Nephron progenitor cell (in vitro differentiated cells): ENCODE results near the gene CACNG5.

Experiments used
- DNase-seq: peaks from one replicate; pipeline ENCODE4 v3.0.0; 2021
- H3K27ac Mint-ChIP-seq: 2 replicates; pipeline ENCODE4 v1.8.0; 2021; ENCODE audit warnings: mild to moderate bottlenecking, moderate library complexity, mixed read lengths
- H3K27me3 Mint-ChIP-seq: 2 replicates; pipeline ENCODE4 v1.8.0; 2021; ENCODE audit warnings: mild to moderate bottlenecking, low read depth, mixed read lengths; ENCODE audit not compliant: poor library complexity
- H3K36me3 Mint-ChIP-seq: 2 replicates; pipeline ENCODE4 v1.8.0; 2021; ENCODE audit warnings: low read depth, mixed read lengths
- H3K4me1 Mint-ChIP-seq: 2 replicates; pipeline ENCODE4 v1.8.0; 2021; ENCODE audit warnings: mixed read lengths
- H3K4me3 Mint-ChIP-seq: 2 replicates; pipeline ENCODE4 v1.8.0; 2021; ENCODE audit warnings: mild to moderate bottlenecking, moderate library complexity, mixed read lengths
- H3K9me3 Mint-ChIP-seq: 2 replicates; pipeline ENCODE4 v1.8.0; 2021; ENCODE audit warnings: mild to moderate bottlenecking, moderate library complexity, mixed read lengths
- CTCF ChIP-seq: fragments of 200-600 bp; sonication (generic); IDR thresholded peaks from 2 replicates; pipeline ENCODE4 v1.5.0; 2021; ENCODE audit warnings: antibody characterized with exemption

The CACNG5 gene

GRCh38 chr17:66805567-66805966, 29.4 kb upstream of the CACNG5 start:
- TF ChIP-seq CTCF, result no peak
- no peak for DNase-seq
- Mint-ChIP-seq H3K36me3 (no peaks in the 10 kb centered on the region), H3K4me1 (peaks cover 51% of the 10 kb centered on the region), H3K4me3 (no peak overlapping the region), H3K9me3 (no peaks in the 10 kb centered on the region), H3K27me3 (peaks cover 6% of the 10 kb centered on the region), H3K27ac (no peak overlapping the region)

DNA sequence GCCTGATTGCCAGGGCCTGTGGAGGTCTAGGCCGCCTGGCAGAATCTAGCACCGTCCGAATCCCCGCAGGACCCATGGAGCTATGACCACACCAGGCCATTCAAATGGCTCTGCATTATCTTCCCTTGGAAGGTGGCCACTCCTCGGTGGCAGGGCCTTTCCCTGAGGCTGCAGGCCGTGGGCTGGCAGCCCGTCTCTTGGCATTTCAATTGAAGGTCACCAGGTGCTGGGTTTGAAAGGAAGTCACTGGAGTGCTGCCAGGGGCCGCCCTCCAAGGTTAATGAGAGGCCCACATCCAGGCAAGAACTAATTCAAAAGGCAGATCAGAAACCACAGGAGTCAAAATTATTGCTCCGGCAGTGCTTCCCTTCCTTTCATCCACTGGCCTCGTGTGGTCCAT, 27.7 kb upstream of the CACNG5 start:
- no peak overlapping the region for H3K27ac Mint-ChIP-seq
- H3K27me3 Mint-ChIP-seq, result peaks cover 4% of the 10 kb centered on the region
- H3K4me3 Mint-ChIP-seq, result no peak overlapping the region
- no peaks in the 10 kb centered on the region for H3K9me3 Mint-ChIP-seq
- H3K36me3 Mint-ChIP-seq, result no peaks in the 10 kb centered on the region
- no peak for DNase-seq
- TF ChIP-seq CTCF, result no peak
- peaks cover 50% of the 10 kb centered on the region for H3K4me1 Mint-ChIP-seq

GRCh38 chr17:66809408-66809807, 25.5 kb upstream of the CACNG5 start:
- no peak for DNase-seq
- Mint-ChIP-seq H3K36me3 (no peaks in the 10 kb centered on the region), H3K9me3 (no peaks in the 10 kb centered on the region), H3K4me3 (no peak overlapping the region), H3K27ac (no peak overlapping the region), H3K27me3 (peaks cover 8% of the 10 kb centered on the region), H3K4me1 (peaks cover 28% of the 10 kb centered on the region)
- no peak for TF ChIP-seq CTCF

DNA sequence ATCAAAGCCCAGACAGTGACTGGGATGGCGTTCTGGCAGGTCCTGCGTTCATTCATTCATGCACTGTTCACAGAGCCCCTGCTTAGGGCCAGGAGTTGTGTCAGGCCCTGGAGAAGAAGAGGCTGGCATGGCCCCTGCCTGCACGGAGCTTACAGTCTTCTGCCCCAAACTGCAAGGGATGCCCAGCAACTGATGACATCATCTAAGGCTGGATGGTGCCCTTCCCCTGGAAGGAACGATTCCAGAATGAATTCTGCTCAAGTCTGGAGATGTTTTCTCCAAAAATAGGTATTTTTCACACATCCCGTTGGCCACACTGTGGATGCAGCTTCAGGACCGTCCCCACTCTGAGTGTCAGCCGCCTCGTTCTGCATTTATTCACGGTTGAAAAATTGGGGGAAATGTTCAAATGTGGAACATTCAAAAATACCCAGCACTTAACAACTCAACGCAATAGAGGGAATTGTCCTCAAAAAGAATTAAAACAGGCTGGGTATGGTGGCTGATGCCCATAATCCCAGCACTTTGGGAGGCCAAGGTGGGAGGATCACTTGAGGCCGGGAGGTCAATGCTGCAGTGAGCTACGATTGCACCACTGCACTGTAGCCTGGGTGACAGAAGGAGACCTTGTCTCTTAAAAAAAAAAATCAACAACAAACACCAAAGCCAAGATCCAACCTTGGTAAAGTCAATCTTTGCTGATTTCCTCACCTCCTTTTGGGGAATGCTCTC, 23.8 kb upstream of the CACNG5 start:
- H3K27ac Mint-ChIP-seq, result no peak overlapping the region
- TF ChIP-seq CTCF, result no peak
- no peak for DNase-seq
- peaks cover 8% of the 10 kb centered on the region for H3K27me3 Mint-ChIP-seq
- no peaks in the 10 kb centered on the region for H3K9me3 Mint-ChIP-seq
- H3K36me3 Mint-ChIP-seq, result no peaks in the 10 kb centered on the region
- H3K4me1 Mint-ChIP-seq, result peaks cover 15% of the 10 kb centered on the region
- H3K4me3 Mint-ChIP-seq, result no peak overlapping the region

- TF ChIP-seq CTCF, result no peak
- Mint-ChIP-seq H3K27me3 (peaks cover 8% of the 10 kb centered on the region), H3K4me1 (peaks cover 13% of the 10 kb centered on the region), H3K9me3 (peaks cover under 1% of the 10 kb centered on the region), H3K36me3 (no peaks in the 10 kb centered on the region), H3K4me3 (no peak overlapping the region), H3K27ac (no peak overlapping the region)
- no peak for DNase-seq
Observed at GRCh38 chr17:66811683-66812054, 23.2 kb upstream of the CACNG5 start.

GRCh38 chr17:66812571-66812970, 22.3 kb upstream of the CACNG5 start:
- H3K27ac Mint-ChIP-seq, result no peak overlapping the region
- peaks cover 9% of the 10 kb centered on the region for H3K4me1 Mint-ChIP-seq
- no peaks in the 10 kb centered on the region for H3K36me3 Mint-ChIP-seq
- no peak for TF ChIP-seq CTCF
- H3K27me3 Mint-ChIP-seq, result peaks cover 14% of the 10 kb centered on the region
- H3K4me3 Mint-ChIP-seq, result no peak overlapping the region
- peaks cover 10% of the 10 kb centered on the region for H3K9me3 Mint-ChIP-seq
- DNase-seq, result no peak
